HL-60/S4 (cell line): ENCODE measurements around the gene DVL3.
"Not testable (repeated sequence)": the region's sequence is repeated elsewhere in the genome, so short reads cannot be mapped to it uniquely, and the experiment has no call there.

Experiments
- in situ Hi-C: fragments of 300-500 bp; cut with MboI; formaldehyde crosslinking; loops from 2 replicates; pipeline ENCODE4 v1.14.3; 2022; ENCODE audit warnings: low sequenced_read_pairs

Gene DVL3

GRCh38 chr3:184154885-184155643, at the start of gene DVL3:
Gene DVL3 (plus strand): TSS chr3:184155377. CDS start chr3:184155636, 259 bp downstream.
- in situ Hi-C loops, result no loop called here

- in situ Hi-C loops, result no loop called here
Observed at GRCh38 chr3:184110316-184110725, 44.9 kb upstream of the DVL3 start.

- in situ Hi-C loops, result no loop called here
Observed at GRCh38 chr3:184116017-184116416, 39.2 kb upstream of the DVL3 start.

GRCh38 chr3:184117636-184118035, 37.5 kb upstream of the DVL3 start:
- in situ Hi-C loops, result no loop called here

- in situ Hi-C loops, result not testable (repeated sequence)
Observed at GRCh38 chr3:184121031-184121430, 34.1 kb upstream of the DVL3 start.

GRCh38 chr3:184126006-184126405, 29.2 kb upstream of the DVL3 start:
- in situ Hi-C loops, result no loop called here

GRCh38 chr3:184129012-184129411, 26.2 kb upstream of the DVL3 start:
- in situ Hi-C loops, result no loop called here

- in situ Hi-C loops, result no loop called here
Observed at GRCh38 chr3:184132945-184133344, 22.2 kb upstream of the DVL3 start.

GRCh38 chr3:184133840-184134745, 21.1 kb upstream of the DVL3 start:
- in situ Hi-C loops, result no loop called here

GRCh38 chr3:184134746-184135148, 20.4 kb upstream of the DVL3 start:
- in situ Hi-C loops, result no loop called here

- in situ Hi-C loops, result no loop called here
Observed at GRCh38 chr3:184135149-184135910, 19.8 kb upstream of the DVL3 start, which contains the start of gene EIF2B5. Gene EIF2B5 (plus strand): TSS chr3:184135358. CDS start chr3:184135386, 28 bp downstream.

- in situ Hi-C loops, result no loop called here
Observed at GRCh38 chr3:184135911-184136260, 19.3 kb upstream of the DVL3 start.

GRCh38 chr3:184140436-184140835, 14.7 kb upstream of the DVL3 start:
- in situ Hi-C loops, result no loop called here

- in situ Hi-C loops, result no loop called here
Observed at GRCh38 chr3:184142199-184142598, 13.0 kb upstream of the DVL3 start.

GRCh38 chr3:184143327-184143726, 11.8 kb upstream of the DVL3 start:
- in situ Hi-C loops, result no loop called here

GRCh38 chr3:184144505-184144904, 10.7 kb upstream of the DVL3 start:
- in situ Hi-C loops, result no loop called here

- in situ Hi-C loops, result no loop called here
Observed at GRCh38 chr3:184145111-184145524, 10.1 kb upstream of the DVL3 start.

- in situ Hi-C loops, result no loop called here
Observed at GRCh38 chr3:184145751-184146270, 9.4 kb upstream of the DVL3 start.

GRCh38 chr3:184148076-184148475, 7.1 kb upstream of the DVL3 start:
- in situ Hi-C loops, result no loop called here

GRCh38 chr3:184149123-184149522, 6.1 kb upstream of the DVL3 start:
- in situ Hi-C loops, result no loop called here

- in situ Hi-C loops, result not testable (repeated sequence)
Observed at GRCh38 chr3:184149770-184150169, 5.4 kb upstream of the DVL3 start.
